ENCODE data around the gene PLXNB2. TPM values are rescaled to one million over a fixed set of nuclear protein-coding genes. Genes with fewer than 3 reads are reported as not detected.

Gene PLXNB2
- polyA plus RNA-seq, 1 of the 3 experiments (the other 2 are of a cell fraction) = 108 TPM

DNA sequence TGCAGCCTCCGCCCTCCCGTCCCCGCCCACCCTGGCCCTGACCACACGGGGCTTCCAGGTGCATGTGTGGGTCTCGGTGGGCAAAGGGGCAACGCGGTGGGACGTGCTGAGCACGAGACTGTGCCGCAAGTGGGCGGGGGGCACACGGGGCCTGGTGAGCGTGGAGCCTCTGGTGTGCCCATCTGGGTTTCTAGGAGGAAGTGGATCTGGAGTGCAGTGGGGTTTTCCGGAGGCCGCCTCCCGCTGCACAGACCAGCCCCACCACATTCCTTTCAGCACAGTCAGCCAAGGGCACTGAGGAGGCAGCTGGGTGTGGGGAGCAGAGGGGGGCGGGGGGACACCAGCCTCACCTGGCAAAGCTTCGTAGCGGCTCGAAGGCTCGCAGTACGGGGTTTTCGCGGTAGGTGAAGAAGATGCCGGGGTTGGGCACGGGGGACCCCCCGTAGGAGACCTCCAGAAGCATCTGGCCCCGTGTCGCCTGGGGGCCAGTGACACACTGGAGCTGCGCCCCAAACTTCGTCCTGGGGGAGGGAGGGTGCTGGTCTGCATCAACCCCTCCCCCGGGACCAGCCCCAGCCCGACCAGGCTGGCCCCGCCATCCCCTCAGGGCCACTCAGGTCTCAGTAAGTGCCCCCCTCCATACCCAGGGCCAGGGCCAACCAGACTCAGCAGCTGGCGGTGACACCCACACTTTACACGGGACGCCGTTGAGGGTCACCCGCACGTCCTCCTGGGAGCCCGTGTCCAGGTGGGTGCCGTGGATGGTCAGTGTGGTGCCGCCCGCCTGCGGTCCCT, 24.9 kb downstream of the PLXNB2 start:
- H4K20me1 ChIP-seq (ENCODE audit: insufficient read depth) = peaks cover 20% of the 10 kb centered on the region
- ChIA-PET CTCF (interaction anchor here (1.2 to 1.8 kb wide), 2 partner anchors 9 to 44 kb away, joined by 4 read pairs; no protein-coding TSS in a partner anchor), POLR2A (no interaction called here)
- no peak overlapping the region for H3K9ac ChIP-seq
- H3K4me1 ChIP-seq (ENCODE audit: control insufficient read depth in 1 of 2, insufficient read depth in 2 of 2, low read depth in 1 of 2, low read length in 1 of 2) = peaks cover 0 to 9% of the 10 kb centered on the region in 2 experiments; a peak in 1 of 4 replicates
- no peak for DNase-seq
- H3K36me3 ChIP-seq (replicated peaks in 1 of 2; ENCODE audit: control insufficient read depth in 1 of 2, insufficient read depth in 2 of 2, low read length in 1 of 2) = peaks cover 15 to 76% of the 10 kb centered on the region in 2 experiments
- H2AFZ ChIP-seq (ENCODE audit: low read depth) = no peak overlapping the region
- no peak overlapping the region; a peak in 1 of 4 replicates for H3K27ac ChIP-seq (ENCODE audit: low read depth in 2 of 2, low read length in 1 of 2)
- H3K9me3 ChIP-seq = no peaks in the 10 kb centered on the region
- H3K4me2 ChIP-seq = peak overlapping the region; percentile 55; the same call in 1 of the 2 replicates
- H3K9me2 ChIP-seq = no peaks in the 10 kb centered on the region
- H3F3A ChIP-seq (replicated peaks; ENCODE audit: insufficient read depth) = no peaks in the 10 kb centered on the region
- H3K4me3 ChIP-seq (ENCODE audit: low read depth in 2 of 2, low read length in 1 of 2) = no peak overlapping the region
- 76% methylated on average over 26 of the region's 45 CpGs for WGBS (ENCODE audit: low lambda C conversion rate)
- H3K79me2 ChIP-seq (ENCODE audit: insufficient read depth) = peaks cover 13% of the 10 kb centered on the region; the same call in 1 of the 2 replicates
- no peaks in the 10 kb centered on the region for H3K27me3 ChIP-seq (ENCODE audit: insufficient read depth)
- TF ChIP-seq MXI1 (IDR thresholded peaks at IDR 0.05; ENCODE audit: low read depth, low read length) (no peak), GATA2 (CRISPR knock-in tag; IDR thresholded peaks at IDR 0.05) (no peak), RXRA (IDR thresholded peaks at IDR 0.05; ENCODE audit: borderline replicate concordance, low read depth) (peak; percentile 87; the same call in 1 of the 2 replicates), FOXJ3 (CRISPR knock-in tag; IDR thresholded peaks at IDR 0.05) (no peak), SMC3 (IDR thresholded peaks at IDR 0.05; ENCODE audit: low read depth, low read length) (no peak), YY1 (IDR thresholded peaks at IDR 0.05; ENCODE audit: low read depth) (no peak), MAX (IDR thresholded peaks at IDR 0.05; ENCODE audit: low read depth) (peak; percentile 49; the same call in 1 of the 2 replicates), RAD21 (IDR thresholded peaks at IDR 0.05; ENCODE audit: low read length) (no peak), JUND (IDR thresholded peaks at IDR 0.05) (peak; percentile 75; the same call in 1 of the 2 replicates), CHD2 (IDR thresholded peaks at IDR 0.05; ENCODE audit: low read length, partially characterized antibody) (no peak), MEF2A (IDR thresholded peaks at IDR 0.05; ENCODE audit: borderline replicate concordance, low read depth) (no peak), FOSL2 (IDR thresholded peaks at IDR 0.05; ENCODE audit: borderline replicate concordance, low read depth) (peak; percentile 85; the same call in 1 of the 2 replicates), EP300 (IDR thresholded peaks at IDR 0.05; ENCODE audit: borderline replicate concordance in 1 of 2, low read depth in 1 of 2, low read length in 1 of 2) (peak in 1 of 2 experiments; percentile 60; a peak in 1 of 4 replicates), GABPA (IDR thresholded peaks at IDR 0.05; ENCODE audit: low read depth) (0 out of 2 replicates have a peak, but pooled peaks have one; percentile 47), TEAD4 (IDR thresholded peaks at IDR 0.05; ENCODE audit: borderline replicate concordance, insufficient read depth) (peak; percentile 72; the same call in 1 of the 2 replicates), RFX5 (IDR thresholded peaks at IDR 0.05; ENCODE audit: low read length) (no peak), NFIC (IDR thresholded peaks at IDR 0.05; ENCODE audit: borderline replicate concordance) (no peak), NRF1 (IDR thresholded peaks at IDR 0.05; ENCODE audit: low read depth, low read length) (no peak)
- TF ChIP-seq, protein P1, sequence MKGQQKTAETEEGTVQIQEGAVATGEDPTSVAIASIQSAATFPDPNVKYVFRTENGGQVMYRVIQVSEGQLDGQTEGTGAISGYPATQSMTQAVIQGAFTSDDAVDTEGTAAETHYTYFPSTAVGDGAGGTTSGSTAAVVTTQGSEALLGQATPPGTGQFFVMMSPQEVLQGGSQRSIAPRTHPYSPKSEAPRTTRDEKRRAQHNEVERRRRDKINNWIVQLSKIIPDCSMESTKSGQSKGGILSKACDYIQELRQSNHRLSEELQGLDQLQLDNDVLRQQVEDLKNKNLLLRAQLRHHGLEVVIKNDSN (IDR thresholded peaks at IDR 0.05; ENCODE audit: borderline replicate concordance, low read depth) = no peak
- TF ChIP-seq, protein P2, sequence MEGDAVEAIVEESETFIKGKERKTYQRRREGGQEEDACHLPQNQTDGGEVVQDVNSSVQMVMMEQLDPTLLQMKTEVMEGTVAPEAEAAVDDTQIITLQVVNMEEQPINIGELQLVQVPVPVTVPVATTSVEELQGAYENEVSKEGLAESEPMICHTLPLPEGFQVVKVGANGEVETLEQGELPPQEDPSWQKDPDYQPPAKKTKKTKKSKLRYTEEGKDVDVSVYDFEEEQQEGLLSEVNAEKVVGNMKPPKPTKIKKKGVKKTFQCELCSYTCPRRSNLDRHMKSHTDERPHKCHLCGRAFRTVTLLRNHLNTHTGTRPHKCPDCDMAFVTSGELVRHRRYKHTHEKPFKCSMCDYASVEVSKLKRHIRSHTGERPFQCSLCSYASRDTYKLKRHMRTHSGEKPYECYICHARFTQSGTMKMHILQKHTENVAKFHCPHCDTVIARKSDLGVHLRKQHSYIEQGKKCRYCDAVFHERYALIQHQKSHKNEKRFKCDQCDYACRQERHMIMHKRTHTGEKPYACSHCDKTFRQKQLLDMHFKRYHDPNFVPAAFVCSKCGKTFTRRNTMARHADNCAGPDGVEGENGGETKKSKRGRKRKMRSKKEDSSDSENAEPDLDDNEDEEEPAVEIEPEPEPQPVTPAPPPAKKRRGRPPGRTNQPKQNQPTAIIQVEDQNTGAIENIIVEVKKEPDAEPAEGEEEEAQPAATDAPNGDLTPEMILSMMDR (IDR thresholded peaks at IDR 0.05) = no peak
- TF ChIP-seq, protein P3, sequence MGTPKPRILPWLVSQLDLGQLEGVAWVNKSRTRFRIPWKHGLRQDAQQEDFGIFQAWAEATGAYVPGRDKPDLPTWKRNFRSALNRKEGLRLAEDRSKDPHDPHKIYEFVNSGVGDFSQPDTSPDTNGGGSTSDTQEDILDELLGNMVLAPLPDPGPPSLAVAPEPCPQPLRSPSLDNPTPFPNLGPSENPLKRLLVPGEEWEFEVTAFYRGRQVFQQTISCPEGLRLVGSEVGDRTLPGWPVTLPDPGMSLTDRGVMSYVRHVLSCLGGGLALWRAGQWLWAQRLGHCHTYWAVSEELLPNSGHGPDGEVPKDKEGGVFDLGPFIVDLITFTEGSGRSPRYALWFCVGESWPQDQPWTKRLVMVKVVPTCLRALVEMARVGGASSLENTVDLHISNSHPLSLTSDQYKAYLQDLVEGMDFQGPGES (IDR thresholded peaks at IDR 0.05; ENCODE audit: low read depth, low read length) = no peak
- TF ChIP-seq, protein P4, sequence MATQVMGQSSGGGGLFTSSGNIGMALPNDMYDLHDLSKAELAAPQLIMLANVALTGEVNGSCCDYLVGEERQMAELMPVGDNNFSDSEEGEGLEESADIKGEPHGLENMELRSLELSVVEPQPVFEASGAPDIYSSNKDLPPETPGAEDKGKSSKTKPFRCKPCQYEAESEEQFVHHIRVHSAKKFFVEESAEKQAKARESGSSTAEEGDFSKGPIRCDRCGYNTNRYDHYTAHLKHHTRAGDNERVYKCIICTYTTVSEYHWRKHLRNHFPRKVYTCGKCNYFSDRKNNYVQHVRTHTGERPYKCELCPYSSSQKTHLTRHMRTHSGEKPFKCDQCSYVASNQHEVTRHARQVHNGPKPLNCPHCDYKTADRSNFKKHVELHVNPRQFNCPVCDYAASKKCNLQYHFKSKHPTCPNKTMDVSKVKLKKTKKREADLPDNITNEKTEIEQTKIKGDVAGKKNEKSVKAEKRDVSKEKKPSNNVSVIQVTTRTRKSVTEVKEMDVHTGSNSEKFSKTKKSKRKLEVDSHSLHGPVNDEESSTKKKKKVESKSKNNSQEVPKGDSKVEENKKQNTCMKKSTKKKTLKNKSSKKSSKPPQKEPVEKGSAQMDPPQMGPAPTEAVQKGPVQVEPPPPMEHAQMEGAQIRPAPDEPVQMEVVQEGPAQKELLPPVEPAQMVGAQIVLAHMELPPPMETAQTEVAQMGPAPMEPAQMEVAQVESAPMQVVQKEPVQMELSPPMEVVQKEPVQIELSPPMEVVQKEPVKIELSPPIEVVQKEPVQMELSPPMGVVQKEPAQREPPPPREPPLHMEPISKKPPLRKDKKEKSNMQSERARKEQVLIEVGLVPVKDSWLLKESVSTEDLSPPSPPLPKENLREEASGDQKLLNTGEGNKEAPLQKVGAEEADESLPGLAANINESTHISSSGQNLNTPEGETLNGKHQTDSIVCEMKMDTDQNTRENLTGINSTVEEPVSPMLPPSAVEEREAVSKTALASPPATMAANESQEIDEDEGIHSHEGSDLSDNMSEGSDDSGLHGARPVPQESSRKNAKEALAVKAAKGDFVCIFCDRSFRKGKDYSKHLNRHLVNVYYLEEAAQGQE (IDR thresholded peaks at IDR 0.05; ENCODE audit: low read depth, low read length) = peak; percentile 27; the same call in 1 of the 2 replicates

All from SK-N-SH (cell line).